Caco-2 (cell line): ENCODE measurements around the gene MSRB3. TPM values are rescaled to one million over a fixed set of nuclear protein-coding genes. Genes with fewer than 3 reads are reported as not detected.

Experiments
- BruUV-seq: library from RNA; stranded (reverse); fragments of 400-500 nt; replicated peaks from 2 replicates; lab custom pipeline; 2021; lab: Mats Ljungman, UMichigan
- CTCF ChIA-PET: fragments of 300-600 bp; sonication (Branson Sonifier 250); formaldehyde crosslinking; loops from one replicate; lab custom pipeline; 2022; ENCODE audit warnings: antibody characterized with exemption; lab: Charles Lee
- POLR2A ChIA-PET: fragments of 300-600 bp; sonication (Branson Sonifier 250); formaldehyde crosslinking; loops from one replicate; lab custom pipeline; 2022; ENCODE audit warnings: antibody characterized with exemption; lab: Charles Lee
- DNase-seq, 2 experiments: peaks; one replicate each; pipeline versions ENCODE4 v3.0.0 to v3.0.0-alpha.2; 2020 to 2022
- H3K27me3 ChIP-seq: replicated peaks from 2 replicates; pipeline ENCODE4 v1.6.0; 2011; ENCODE audit warnings: low read length; ENCODE audit not compliant: control insufficient read depth, insufficient read depth
- H3K36me3 ChIP-seq: 2 replicates; pipeline ENCODE4 v1.5.1; 2011; ENCODE audit warnings: low read length; ENCODE audit not compliant: control insufficient read depth, insufficient read depth
- H3K4me1 ChIP-seq: fragments of 250-450 bp; sonication (Bioruptor Pico); 2 replicates; pipeline ENCODE4 v1.5.1; 2020; ENCODE audit warnings: mild to moderate bottlenecking
- H3K4me3 ChIP-seq: 2 replicates; pipeline ENCODE4 v1.5.1; 2011; ENCODE audit warnings: low read depth, mild to moderate bottlenecking, control low read depth, low read length
- H3K9me3 ChIP-seq: fragments of 250-450 bp; sonication (Bioruptor Pico); 2 replicates; pipeline ENCODE4 v1.5.1; 2020; ENCODE audit warnings: mild to moderate bottlenecking, moderate library complexity
- H3K27ac Mint-ChIP-seq: one replicate; pipeline ENCODE4 v1.8.0; 2022; ENCODE audit warnings: mixed read lengths; ENCODE audit not compliant: unreplicated experiment
- H3K27me3 Mint-ChIP-seq: one replicate; pipeline ENCODE4 v1.8.0; 2022; ENCODE audit warnings: mixed read lengths; ENCODE audit not compliant: insufficient read depth, unreplicated experiment
- H3K36me3 Mint-ChIP-seq: one replicate; pipeline ENCODE4 v1.8.0; 2022; ENCODE audit warnings: mild to moderate bottlenecking, mixed read lengths; ENCODE audit not compliant: insufficient read depth, unreplicated experiment
- H3K4me1 Mint-ChIP-seq: one replicate; pipeline ENCODE4 v1.8.0; 2022; ENCODE audit warnings: low read depth, mixed read lengths; ENCODE audit not compliant: unreplicated experiment
- H3K4me3 Mint-ChIP-seq: one replicate; pipeline ENCODE4 v1.8.0; 2022; ENCODE audit warnings: mild to moderate bottlenecking, moderate library complexity, mixed read lengths; ENCODE audit not compliant: unreplicated experiment
- H3K9me3 Mint-ChIP-seq: one replicate; pipeline ENCODE4 v1.8.0; 2022; ENCODE audit warnings: mixed read lengths; ENCODE audit not compliant: unreplicated experiment
- intact Hi-C: fragments of 100-400 bp; cut with micrococcal nuclease; formaldehyde crosslinking; loops from one replicate; pipeline ENCODE4 v1.10.0; 2022; ENCODE audit not compliant: unreplicated experiment
- total RNA-seq: library from RNA; stranded (reverse); gene quantifications from 2 replicates; pipeline ENCODE4 v1.2.3, GENCODE V29; 2022
- TF ChIP-seq, protein P1 (sequence below), 2 experiments: fragments of 200-600 bp in 1 of 2; IDR thresholded peaks; 1 replicate in 1 of 2; 2 replicates in 1 of 2; pipeline versions ENCODE4 v1.5.1 to v1.8.0; 2011 to 2022; ENCODE audit warnings: antibody characterized with exemption in 1 of 2, control low read depth in 1 of 2, inconsistent platforms in 1 of 2, low read depth in 1 of 2, low read length in 1 of 2, mild to moderate bottlenecking in 1 of 2, moderate library complexity in 1 of 2; ENCODE audit not compliant: insufficient read depth in 1 of 2, severe bottlenecking in 1 of 2, unreplicated experiment in 1 of 2

The MSRB3 gene
- total RNA-seq, 1 experiment from 2014 or later: 7.7 TPM

DNA sequence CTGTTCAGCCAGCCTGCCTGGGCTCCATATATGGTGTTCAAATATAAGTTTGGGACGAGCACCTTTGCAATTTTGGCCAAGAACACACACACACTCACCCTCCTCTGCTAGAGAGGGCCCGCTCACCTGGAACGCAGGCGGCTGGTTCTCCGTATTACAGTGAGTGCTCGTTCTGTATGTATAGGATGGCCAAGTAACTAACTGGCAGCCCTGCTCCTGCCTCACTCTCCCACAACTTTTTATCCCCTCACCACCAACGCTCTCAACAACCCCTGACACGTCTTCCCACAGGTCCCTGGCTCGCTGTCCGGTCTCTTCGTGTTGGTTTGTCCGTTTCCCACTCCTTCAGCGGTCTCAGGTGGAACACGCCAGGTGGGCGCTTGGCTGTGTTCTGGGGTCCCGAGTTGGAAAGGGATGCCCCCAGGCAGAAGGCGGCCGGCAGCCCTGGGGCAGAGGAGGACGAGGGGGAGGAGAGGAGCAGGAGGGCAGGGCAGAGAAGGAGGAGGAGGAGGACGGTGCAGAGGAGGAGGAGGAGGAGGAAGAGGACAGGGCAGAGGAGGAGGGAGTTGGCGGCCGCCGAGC lies 398 bp upstream of the MSRB3 start:
- H3K36me3 Mint-ChIP-seq: no peaks in the 10 kb centered on the region
- intact Hi-C loops: no loop called here
- H3K27me3 Mint-ChIP-seq: no peaks in the 10 kb centered on the region
- Histone ChIP-seq H3K4me3 (peak overlapping the region; percentile 83), H3K4me1 (no peaks in the 10 kb centered on the region), H3K36me3 (no peaks in the 10 kb centered on the region), H3K9me3 (no peaks in the 10 kb centered on the region), H3K27me3 (no peaks in the 10 kb centered on the region)
- CTCF ChIA-PET: no interaction called here
- H3K4me3 Mint-ChIP-seq: peak overlapping the region; percentile 71
- no peaks in the 10 kb centered on the region for H3K4me1 Mint-ChIP-seq
- H3K27ac Mint-ChIP-seq: no peak overlapping the region
- no peak for DNase-seq
- BruUV-seq: no TSS peak
- TF ChIP-seq, protein P1, sequence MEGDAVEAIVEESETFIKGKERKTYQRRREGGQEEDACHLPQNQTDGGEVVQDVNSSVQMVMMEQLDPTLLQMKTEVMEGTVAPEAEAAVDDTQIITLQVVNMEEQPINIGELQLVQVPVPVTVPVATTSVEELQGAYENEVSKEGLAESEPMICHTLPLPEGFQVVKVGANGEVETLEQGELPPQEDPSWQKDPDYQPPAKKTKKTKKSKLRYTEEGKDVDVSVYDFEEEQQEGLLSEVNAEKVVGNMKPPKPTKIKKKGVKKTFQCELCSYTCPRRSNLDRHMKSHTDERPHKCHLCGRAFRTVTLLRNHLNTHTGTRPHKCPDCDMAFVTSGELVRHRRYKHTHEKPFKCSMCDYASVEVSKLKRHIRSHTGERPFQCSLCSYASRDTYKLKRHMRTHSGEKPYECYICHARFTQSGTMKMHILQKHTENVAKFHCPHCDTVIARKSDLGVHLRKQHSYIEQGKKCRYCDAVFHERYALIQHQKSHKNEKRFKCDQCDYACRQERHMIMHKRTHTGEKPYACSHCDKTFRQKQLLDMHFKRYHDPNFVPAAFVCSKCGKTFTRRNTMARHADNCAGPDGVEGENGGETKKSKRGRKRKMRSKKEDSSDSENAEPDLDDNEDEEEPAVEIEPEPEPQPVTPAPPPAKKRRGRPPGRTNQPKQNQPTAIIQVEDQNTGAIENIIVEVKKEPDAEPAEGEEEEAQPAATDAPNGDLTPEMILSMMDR (IDR thresholded peaks at IDR 0.05; ENCODE audit: insufficient read depth in 1 of 2, low read depth in 1 of 2, low read length in 1 of 2, severe bottlenecking in 1 of 2, unreplicated experiment in 1 of 2): no peak
- POLR2A ChIA-PET: no interaction called here
- no peaks in the 10 kb centered on the region for H3K9me3 Mint-ChIP-seq

DNA sequence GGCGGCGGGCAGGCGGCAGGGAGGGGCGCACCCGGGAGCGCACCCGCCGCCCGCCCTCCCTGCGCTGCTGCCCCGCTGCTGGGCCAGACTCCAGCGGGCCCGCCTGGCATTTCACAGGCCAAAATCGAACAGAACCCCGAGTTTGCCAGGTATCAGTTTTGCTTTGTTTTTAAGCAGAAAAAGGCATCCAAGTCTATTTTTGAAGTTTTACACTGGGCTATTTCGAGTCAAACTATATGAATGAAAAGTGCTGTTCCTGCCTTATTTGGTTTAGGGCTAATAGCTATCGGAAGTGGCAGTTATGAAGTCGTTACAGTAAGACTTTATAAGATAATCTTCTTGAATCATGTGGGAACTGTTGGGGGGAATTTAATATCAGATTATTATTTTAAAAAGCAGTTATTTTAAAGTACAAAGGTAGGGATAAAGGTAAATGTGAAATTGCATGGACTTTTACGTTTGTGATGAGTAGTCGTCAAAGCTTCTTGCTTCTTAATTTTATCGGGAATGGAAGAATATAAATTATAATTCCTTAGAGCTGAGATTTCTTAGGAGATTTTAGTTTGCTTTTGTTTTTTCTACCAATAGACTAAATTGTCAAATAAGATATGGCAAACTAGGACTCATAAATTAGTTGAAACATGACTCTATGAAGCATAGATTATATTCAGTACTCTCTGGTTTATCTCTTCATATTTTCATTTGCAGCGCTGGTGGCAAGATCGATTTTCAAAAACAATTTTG lies 1.1 kb downstream of the MSRB3 start:
- intact Hi-C loops: no loop called here
- ChIA-PET CTCF (no interaction called here), POLR2A (no interaction called here)
- Mint-ChIP-seq H3K4me3 (peak overlapping the region; percentile 71), H3K4me1 (no peaks in the 10 kb centered on the region), H3K9me3 (no peaks in the 10 kb centered on the region), H3K36me3 (no peaks in the 10 kb centered on the region), H3K27me3 (no peaks in the 10 kb centered on the region), H3K27ac (no peak overlapping the region)
- TF ChIP-seq, protein P1 (IDR thresholded peaks at IDR 0.05; ENCODE audit: insufficient read depth in 1 of 2, low read depth in 1 of 2, low read length in 1 of 2, severe bottlenecking in 1 of 2, unreplicated experiment in 1 of 2): no peak
- H3K36me3 ChIP-seq: no peaks in the 10 kb centered on the region
- H3K9me3 ChIP-seq: no peaks in the 10 kb centered on the region
- peak overlapping the region; percentile 83 for H3K4me3 ChIP-seq
- H3K4me1 ChIP-seq: no peaks in the 10 kb centered on the region
- no peaks in the 10 kb centered on the region for H3K27me3 ChIP-seq
- no peak for DNase-seq
- BruUV-seq: no TSS peak

DNA sequence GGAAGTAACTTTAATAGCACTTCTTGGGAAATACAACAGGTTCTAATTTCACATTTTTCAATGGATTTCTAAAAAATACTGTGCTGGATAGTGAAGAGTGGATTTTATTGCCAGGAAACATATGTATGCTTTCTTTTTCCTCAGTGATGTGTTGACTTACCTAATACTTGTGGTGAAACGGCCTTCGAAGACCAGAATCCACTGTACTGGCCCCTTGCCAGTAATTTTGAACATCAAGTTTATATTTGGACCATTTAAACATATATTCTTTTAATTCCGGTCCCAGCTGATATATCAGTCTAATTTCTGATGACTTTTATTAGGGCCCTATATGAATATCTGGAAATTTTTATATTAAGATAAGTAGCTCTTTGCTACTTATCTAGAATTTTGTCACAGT lies 1.8 kb downstream of the MSRB3 start:
- DNase-seq: no peak
- H3K27me3 Mint-ChIP-seq: no peaks in the 10 kb centered on the region
- TF ChIP-seq, protein P1 (IDR thresholded peaks at IDR 0.05; ENCODE audit: insufficient read depth in 1 of 2, low read depth in 1 of 2, low read length in 1 of 2, severe bottlenecking in 1 of 2, unreplicated experiment in 1 of 2): no peak
- H3K27ac Mint-ChIP-seq: no peak overlapping the region
- Histone ChIP-seq H3K27me3 (no peaks in the 10 kb centered on the region), H3K4me1 (no peaks in the 10 kb centered on the region), H3K9me3 (no peaks in the 10 kb centered on the region), H3K36me3 (no peaks in the 10 kb centered on the region), H3K4me3 (no peak overlapping the region)
- H3K4me3 Mint-ChIP-seq: no peak overlapping the region
- ChIA-PET CTCF (no interaction called here), POLR2A (no interaction called here)
- no peaks in the 10 kb centered on the region for H3K9me3 Mint-ChIP-seq
- no TSS peak for BruUV-seq
- intact Hi-C loops: no loop called here
- no peaks in the 10 kb centered on the region for H3K4me1 Mint-ChIP-seq
- no peaks in the 10 kb centered on the region for H3K36me3 Mint-ChIP-seq
